CD14-positive monocyte (primary cell): ENCODE measurements around the gene LRP2BP. TPM values are rescaled to one million over a fixed set of nuclear protein-coding genes. Genes with fewer than 3 reads are reported as not detected.
"Not testable (repeated sequence)": the region's sequence is repeated elsewhere in the genome, so short reads cannot be mapped to it uniquely, and the experiment has no call there.

ENCODE experiments used
- DNase-seq, 3 donors: peaks; one replicate each; pipeline ENCODE4 v3.0.0-alpha.2; 2011 to 2022
- H2AFZ ChIP-seq: 2 replicates; pipeline ENCODE4 v1.6.0; 2012; ENCODE audit warnings: mild to moderate bottlenecking, low read depth, low read length, inconsistent platforms; ENCODE audit not compliant: insufficient read depth, poor library complexity, severe bottlenecking
- H3K27ac ChIP-seq, 2 donors: 1 replicate in 1 of 2; 2 replicates in 1 of 2; pipeline ENCODE4 v1.5.1; 2012 to 2013; ENCODE audit warnings: low read length in 2 of 2, control low read depth in 1 of 2, inconsistent platforms in 1 of 2, low read depth in 1 of 2, mild to moderate bottlenecking in 1 of 2
- H3K27me3 ChIP-seq, 2 donors: one replicate each; pipeline versions ENCODE4 v1.6.0 to v1.6.1; 2011 to 2013; ENCODE audit warnings: low read length in 2 of 2; ENCODE audit not compliant: control insufficient read depth in 2 of 2, insufficient read depth in 2 of 2
- H3K36me3 ChIP-seq, 2 donors: replicated peaks in 1 of 2; 1 replicate in 1 of 2; 2 replicates in 1 of 2; pipeline versions ENCODE4 v1.5.1 to v1.6.1; 2012 to 2013; ENCODE audit warnings: low read length in 2 of 2, control low read depth in 1 of 2, inconsistent platforms in 1 of 2, mild to moderate bottlenecking in 1 of 2; ENCODE audit not compliant: insufficient read depth in 2 of 2, control insufficient read depth in 1 of 2
- H3K4me1 ChIP-seq, 2 donors: 1 replicate in 1 of 2; 2 replicates in 1 of 2; pipeline versions ENCODE4 v1.5.1 to v1.6.1; 2012 to 2013; ENCODE audit warnings: low read length in 2 of 2, control low read depth in 1 of 2, inconsistent platforms in 1 of 2, mild to moderate bottlenecking in 1 of 2, moderate library complexity in 1 of 2; ENCODE audit not compliant: insufficient read depth in 2 of 2, control insufficient read depth in 1 of 2
- H3K4me2 ChIP-seq: replicated peaks from 2 replicates; pipeline ENCODE3; 2012; ENCODE audit warnings: low read length, moderate library complexity, mild to moderate bottlenecking; ENCODE audit not compliant: poor library complexity, severe bottlenecking; ENCODE audit errors: extremely low read depth
- H3K4me3 ChIP-seq, 3 experiments: fragments of 200-600 bp in 1 of 3; sonication (generic) in 1 of 3; replicated peaks in 1 of 3; 1 replicate in 2 of 3; 2 replicates in 1 of 3; pipeline ENCODE4 v1.5.1; 2011 to 2013; ENCODE audit warnings: low read length in 3 of 3, mild to moderate bottlenecking in 3 of 3, control low read depth in 2 of 3, low read depth in 2 of 3, inconsistent platforms in 1 of 3, moderate library complexity in 1 of 3
- H3K79me2 ChIP-seq: 2 replicates; pipeline ENCODE4 v1.6.0; 2012; ENCODE audit warnings: mild to moderate bottlenecking, control low read depth, inconsistent platforms, low read length, moderate library complexity; ENCODE audit not compliant: insufficient read depth
- H3K9ac ChIP-seq: 2 replicates; pipeline ENCODE4 v1.6.0; 2017; ENCODE audit warnings: low read length, mild to moderate bottlenecking; ENCODE audit not compliant: insufficient read depth, poor library complexity, severe bottlenecking
- H3K9me3 ChIP-seq, 2 donors: replicated peaks in 1 of 2; 1 replicate in 1 of 2; 2 replicates in 1 of 2; pipeline versions ENCODE4 v1.5.1 to v1.6.1; 2012 to 2013; ENCODE audit warnings: low read length in 2 of 2, control low read depth in 1 of 2; ENCODE audit not compliant: control insufficient read depth in 1 of 2, insufficient read depth in 1 of 2
- H4K20me1 ChIP-seq: 2 replicates; pipeline ENCODE4 v1.6.0; 2012; ENCODE audit warnings: mild to moderate bottlenecking, low read length, control low read depth, moderate library complexity; ENCODE audit not compliant: insufficient read depth
- H3K27ac Mint-ChIP-seq, 7 donors: one replicate each; pipeline ENCODE4 v1.8.0; 2020; ENCODE audit warnings: mild to moderate bottlenecking in 7 of 7, mixed read lengths in 7 of 7, moderate library complexity in 6 of 7, inconsistent platforms in 2 of 7
- H3K27me3 Mint-ChIP-seq, 3 donors: one replicate each; pipeline ENCODE4 v1.8.0; 2021 to 2022; ENCODE audit warnings: low read depth in 3 of 3, mild to moderate bottlenecking in 3 of 3, mixed read lengths in 3 of 3, moderate library complexity in 3 of 3, inconsistent platforms in 1 of 3
- H3K36me3 Mint-ChIP-seq, 2 donors: one replicate each; pipeline ENCODE4 v1.8.0; 2020; ENCODE audit warnings: mixed read lengths in 2 of 2, inconsistent platforms in 1 of 2, mild to moderate bottlenecking in 1 of 2
- H3K4me1 Mint-ChIP-seq: one replicate; pipeline ENCODE4 v1.8.0; 2020; ENCODE audit warnings: mild to moderate bottlenecking, mixed read lengths
- H3K4me3 Mint-ChIP-seq, 2 donors: one replicate each; pipeline ENCODE4 v1.8.0; 2020; ENCODE audit warnings: mild to moderate bottlenecking in 2 of 2, mixed read lengths in 2 of 2, moderate library complexity in 1 of 2
- H3K9me3 Mint-ChIP-seq, 7 donors: one replicate each; pipeline ENCODE4 v1.8.0; 2020 to 2022; ENCODE audit warnings: mixed read lengths in 7 of 7, mild to moderate bottlenecking in 6 of 7, moderate library complexity in 6 of 7, inconsistent platforms in 2 of 7
- WGBS: methylation state at CpG from one replicate; pipeline ENCODE4 v1.1.5; 2013; ENCODE audit warnings: missing lambda C conversion rate; ENCODE audit not compliant: insufficient coverage; 5-methylcytosine and 5-hydroxymethylcytosine counted together
- intact Hi-C, 2 donors: fragments of 100-400 bp; cut with micrococcal nuclease; formaldehyde crosslinking; loops; one replicate each; pipeline versions ENCODE4 v1.15.0 to v1.15.1; 2023
- polyA plus RNA-seq, 3 donors: library from polyadenylated mRNA; depleted of rRNA in 1 of 3; unstranded in 2 of 3; stranded (reverse) in 1 of 3; fragments of 300-500 nt in 2 of 3; fragments of >200 nt in 1 of 3; fragmentation: Illumina TruSeq in 2 of 3; gene quantifications; 1 replicate in 2 of 3; 2 replicates in 1 of 3; pipeline ENCODE4 v1.2.3, GENCODE V29; 2012 to 2021
- TF ChIP-seq, protein P1 (sequence below): fragments of 200-600 bp; IDR thresholded peaks from one replicate; pipeline ENCODE4 v1.8.0; 2022; ENCODE audit warnings: antibody characterized with exemption, mild to moderate bottlenecking

Gene LRP2BP
- polyA plus RNA-seq, 3 donors = 0.04 to 0.10 (median 0.09) TPM

DNA sequence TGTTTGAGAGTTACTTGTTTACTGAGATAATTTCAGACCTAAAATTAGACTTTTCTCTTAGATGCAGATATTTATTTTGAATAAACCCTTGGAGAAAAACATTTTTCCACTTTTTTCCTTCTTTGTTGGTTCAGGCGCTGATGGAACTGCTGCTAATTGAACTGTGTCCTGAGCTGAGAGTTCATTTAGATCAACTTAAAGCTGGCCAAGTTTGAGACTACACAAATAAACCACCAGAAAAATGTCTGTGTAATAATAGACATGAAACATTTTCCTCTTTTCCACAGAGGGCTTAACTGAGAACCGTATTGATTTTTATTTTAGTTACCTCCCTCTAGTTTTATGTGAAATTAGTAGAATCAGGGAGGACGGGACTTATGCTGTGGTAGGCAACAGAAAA, 32.5 kb downstream of the LRP2BP start:
- Histone ChIP-seq H3K4me2 (no peak overlapping the region), H3K9me3 (no peaks in the 10 kb centered on the region), H2AFZ (no peak overlapping the region), H3K4me3 (no peak overlapping the region), H4K20me1 (no peaks in the 10 kb centered on the region), H3K4me1 (no peaks in the 10 kb centered on the region), H3K79me2 (no peaks in the 10 kb centered on the region), H3K9ac (no peak overlapping the region), H3K36me3 (no peaks in the 10 kb centered on the region), H3K27ac (no peak overlapping the region), H3K27me3 (no peaks in the 10 kb centered on the region)
- DNase-seq = no peak
- no peak overlapping the region for H3K4me3 Mint-ChIP-seq
- intact Hi-C loops = no loop called here
- H3K4me1 Mint-ChIP-seq = no peaks in the 10 kb centered on the region
- H3K36me3 Mint-ChIP-seq = no peaks in the 10 kb centered on the region
- TF ChIP-seq, protein P1, sequence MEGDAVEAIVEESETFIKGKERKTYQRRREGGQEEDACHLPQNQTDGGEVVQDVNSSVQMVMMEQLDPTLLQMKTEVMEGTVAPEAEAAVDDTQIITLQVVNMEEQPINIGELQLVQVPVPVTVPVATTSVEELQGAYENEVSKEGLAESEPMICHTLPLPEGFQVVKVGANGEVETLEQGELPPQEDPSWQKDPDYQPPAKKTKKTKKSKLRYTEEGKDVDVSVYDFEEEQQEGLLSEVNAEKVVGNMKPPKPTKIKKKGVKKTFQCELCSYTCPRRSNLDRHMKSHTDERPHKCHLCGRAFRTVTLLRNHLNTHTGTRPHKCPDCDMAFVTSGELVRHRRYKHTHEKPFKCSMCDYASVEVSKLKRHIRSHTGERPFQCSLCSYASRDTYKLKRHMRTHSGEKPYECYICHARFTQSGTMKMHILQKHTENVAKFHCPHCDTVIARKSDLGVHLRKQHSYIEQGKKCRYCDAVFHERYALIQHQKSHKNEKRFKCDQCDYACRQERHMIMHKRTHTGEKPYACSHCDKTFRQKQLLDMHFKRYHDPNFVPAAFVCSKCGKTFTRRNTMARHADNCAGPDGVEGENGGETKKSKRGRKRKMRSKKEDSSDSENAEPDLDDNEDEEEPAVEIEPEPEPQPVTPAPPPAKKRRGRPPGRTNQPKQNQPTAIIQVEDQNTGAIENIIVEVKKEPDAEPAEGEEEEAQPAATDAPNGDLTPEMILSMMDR = no peak
- peaks cover 0 to 3% (median 0%) of the 10 kb centered on the region in 7 donors for H3K9me3 Mint-ChIP-seq
- H3K27ac Mint-ChIP-seq = no peak overlapping the region
- WGBS = no CpG with 5 or more reads among the region's 3 CpGs
- peaks cover 0 to 7% (median 3%) of the 10 kb centered on the region in 3 donors for H3K27me3 Mint-ChIP-seq

DNA sequence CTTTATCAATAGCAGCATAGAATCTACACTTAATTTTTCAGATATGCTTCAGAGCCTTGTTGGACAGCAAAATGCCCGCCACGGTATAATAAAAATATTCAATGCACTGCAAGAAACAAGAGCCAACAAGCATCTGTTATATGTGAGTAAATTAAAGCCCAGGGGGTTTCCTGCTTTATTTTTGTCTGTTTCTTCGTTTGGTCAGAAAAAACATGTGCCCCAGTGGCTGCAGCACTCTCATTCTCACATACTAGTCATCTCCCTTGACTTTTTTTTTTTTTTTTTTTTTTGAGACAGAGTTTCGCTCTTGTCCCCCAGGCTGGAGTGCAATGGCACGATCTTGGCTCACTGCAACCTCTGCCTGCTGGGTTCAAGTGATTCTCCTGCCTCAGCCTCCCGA, 33.2 kb downstream of the LRP2BP start:
- H3K9ac ChIP-seq, H4K20me1 ChIP-seq, H3K4me3 ChIP-seq, H3K9me3 Mint-ChIP-seq, intact Hi-C loops, H3K27me3 Mint-ChIP-seq, H2AFZ ChIP-seq, H3K36me3 Mint-ChIP-seq, H3K36me3 ChIP-seq, H3K4me1 ChIP-seq, DNase-seq, H3K4me1 Mint-ChIP-seq, H3K4me2 ChIP-seq, H3K4me3 Mint-ChIP-seq, H3K27me3 ChIP-seq, H3K79me2 ChIP-seq, H3K27ac Mint-ChIP-seq, H3K27ac ChIP-seq, H3K9me3 ChIP-seq: not testable (repeated sequence)
- WGBS = no CpG with 5 or more reads among the region's 6 CpGs
